Measurements from ENCODE around the gene DCUN1D4.

Gene DCUN1D4

DNA sequence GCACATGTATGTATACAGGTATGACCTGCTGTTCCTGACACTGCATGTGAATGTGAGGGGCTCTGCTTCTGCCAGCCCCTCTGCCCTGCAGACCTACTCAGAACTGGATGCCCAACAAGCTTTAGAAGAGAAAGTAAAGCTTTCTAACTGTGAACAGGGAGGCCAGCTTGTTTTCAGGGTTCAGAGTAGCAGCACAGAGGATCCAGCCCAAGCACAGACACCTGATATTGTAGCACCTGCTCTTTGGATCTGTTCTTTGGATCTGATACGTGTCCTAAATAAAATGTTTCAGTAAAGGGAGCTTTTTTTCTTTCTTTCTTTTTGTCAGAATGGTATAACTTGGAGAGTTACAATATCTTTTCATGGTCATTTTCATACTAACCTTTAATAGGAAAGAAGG lies 19.2 kb downstream of the DCUN1D4 start:
- no peak for DNase-seq (ENCODE audit: low read depth)
- TF ChIP-seq, protein P1, sequence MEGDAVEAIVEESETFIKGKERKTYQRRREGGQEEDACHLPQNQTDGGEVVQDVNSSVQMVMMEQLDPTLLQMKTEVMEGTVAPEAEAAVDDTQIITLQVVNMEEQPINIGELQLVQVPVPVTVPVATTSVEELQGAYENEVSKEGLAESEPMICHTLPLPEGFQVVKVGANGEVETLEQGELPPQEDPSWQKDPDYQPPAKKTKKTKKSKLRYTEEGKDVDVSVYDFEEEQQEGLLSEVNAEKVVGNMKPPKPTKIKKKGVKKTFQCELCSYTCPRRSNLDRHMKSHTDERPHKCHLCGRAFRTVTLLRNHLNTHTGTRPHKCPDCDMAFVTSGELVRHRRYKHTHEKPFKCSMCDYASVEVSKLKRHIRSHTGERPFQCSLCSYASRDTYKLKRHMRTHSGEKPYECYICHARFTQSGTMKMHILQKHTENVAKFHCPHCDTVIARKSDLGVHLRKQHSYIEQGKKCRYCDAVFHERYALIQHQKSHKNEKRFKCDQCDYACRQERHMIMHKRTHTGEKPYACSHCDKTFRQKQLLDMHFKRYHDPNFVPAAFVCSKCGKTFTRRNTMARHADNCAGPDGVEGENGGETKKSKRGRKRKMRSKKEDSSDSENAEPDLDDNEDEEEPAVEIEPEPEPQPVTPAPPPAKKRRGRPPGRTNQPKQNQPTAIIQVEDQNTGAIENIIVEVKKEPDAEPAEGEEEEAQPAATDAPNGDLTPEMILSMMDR (IDR thresholded peaks at IDR 0.05; ENCODE audit: control insufficient read depth, insufficient read depth, low read depth, low read length, missing control alignments) = no peak

DNA sequence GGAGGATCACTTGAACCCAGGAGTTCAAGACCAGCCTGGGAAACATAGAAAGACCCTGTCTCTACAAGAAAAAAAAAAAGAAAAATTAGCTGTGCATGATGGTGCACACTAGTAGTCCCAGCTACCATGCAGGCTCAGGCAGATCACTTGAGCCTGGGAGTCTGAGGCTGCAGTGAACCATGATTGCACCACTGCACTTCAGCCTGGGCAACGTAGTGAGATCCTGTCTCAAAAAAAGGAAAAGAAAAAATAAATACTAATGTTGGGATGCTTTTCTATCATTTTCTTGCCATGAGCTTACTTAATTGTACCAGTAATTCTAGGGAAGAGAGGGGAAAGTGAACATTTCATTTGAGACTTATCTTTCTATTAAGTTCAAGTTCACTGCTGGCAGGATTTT lies 19.8 kb downstream of the DCUN1D4 start:
- no peak for DNase-seq (ENCODE audit: low read depth)
- H3K4me3 ChIP-seq (ENCODE audit: control insufficient read depth, low read depth, low read length) = no peak overlapping the region
- TF ChIP-seq, protein P1 (IDR thresholded peaks at IDR 0.05; ENCODE audit: control insufficient read depth, insufficient read depth, low read depth, low read length, missing control alignments) = no peak

More for the DNA sequence above, 19.2 kb downstream of the DCUN1D4 start:
- H3K4me3 ChIP-seq (ENCODE audit: control insufficient read depth, low read depth, low read length) = no peak overlapping the region

DNA sequence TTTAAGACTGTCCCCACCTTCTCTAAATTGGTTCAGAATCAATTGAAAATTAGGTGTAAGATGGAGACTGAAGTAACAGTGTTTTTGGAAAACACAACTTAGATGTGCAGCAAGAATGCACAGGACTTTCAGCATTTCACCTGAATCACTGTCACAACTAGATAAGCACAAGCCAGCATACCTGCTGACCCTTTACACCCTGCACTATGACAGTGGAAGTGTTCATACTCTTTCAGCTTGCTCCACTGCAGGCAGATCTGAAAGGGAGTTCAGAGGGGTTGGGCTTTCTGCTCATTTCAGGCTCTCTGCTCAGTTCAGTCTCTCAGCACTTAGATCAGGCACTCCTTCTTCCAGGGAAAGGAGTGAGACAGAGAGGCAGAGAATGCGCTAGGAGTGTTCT lies 22.8 kb downstream of the DCUN1D4 start:
- DNase-seq (ENCODE audit: low read depth) = no peak
- H3K4me3 ChIP-seq (ENCODE audit: control insufficient read depth, low read depth, low read length) = no peak overlapping the region
- TF ChIP-seq, protein P1 (IDR thresholded peaks at IDR 0.05; ENCODE audit: control insufficient read depth, insufficient read depth, low read depth, low read length, missing control alignments) = no peak

DNA sequence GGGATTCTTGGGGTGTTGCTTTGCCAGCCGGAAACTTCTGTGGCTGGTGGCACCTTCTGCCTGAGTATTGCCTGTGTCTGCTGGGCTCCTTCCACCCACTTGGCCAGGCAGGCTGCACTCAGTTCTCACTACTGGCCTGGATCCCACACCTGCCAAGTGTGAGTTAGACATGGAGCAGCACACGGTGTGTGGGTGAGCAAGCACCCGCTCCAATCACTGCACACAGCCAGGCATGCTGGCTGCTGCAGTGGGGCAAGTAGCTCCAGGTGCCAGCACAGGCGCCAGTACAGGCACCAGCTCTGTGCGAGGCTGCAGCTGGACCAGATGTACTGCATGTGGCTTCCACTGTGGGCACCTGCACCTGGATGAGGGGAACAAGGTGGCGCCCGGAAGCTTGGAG lies 23.9 kb downstream of the DCUN1D4 start:
- H3K4me3 ChIP-seq (ENCODE audit: control insufficient read depth, low read depth, low read length) = no peak overlapping the region
- DNase-seq (ENCODE audit: low read depth) = no peak
- TF ChIP-seq, protein P1 (IDR thresholded peaks at IDR 0.05; ENCODE audit: control insufficient read depth, insufficient read depth, low read depth, low read length, missing control alignments) = no peak

DNA sequence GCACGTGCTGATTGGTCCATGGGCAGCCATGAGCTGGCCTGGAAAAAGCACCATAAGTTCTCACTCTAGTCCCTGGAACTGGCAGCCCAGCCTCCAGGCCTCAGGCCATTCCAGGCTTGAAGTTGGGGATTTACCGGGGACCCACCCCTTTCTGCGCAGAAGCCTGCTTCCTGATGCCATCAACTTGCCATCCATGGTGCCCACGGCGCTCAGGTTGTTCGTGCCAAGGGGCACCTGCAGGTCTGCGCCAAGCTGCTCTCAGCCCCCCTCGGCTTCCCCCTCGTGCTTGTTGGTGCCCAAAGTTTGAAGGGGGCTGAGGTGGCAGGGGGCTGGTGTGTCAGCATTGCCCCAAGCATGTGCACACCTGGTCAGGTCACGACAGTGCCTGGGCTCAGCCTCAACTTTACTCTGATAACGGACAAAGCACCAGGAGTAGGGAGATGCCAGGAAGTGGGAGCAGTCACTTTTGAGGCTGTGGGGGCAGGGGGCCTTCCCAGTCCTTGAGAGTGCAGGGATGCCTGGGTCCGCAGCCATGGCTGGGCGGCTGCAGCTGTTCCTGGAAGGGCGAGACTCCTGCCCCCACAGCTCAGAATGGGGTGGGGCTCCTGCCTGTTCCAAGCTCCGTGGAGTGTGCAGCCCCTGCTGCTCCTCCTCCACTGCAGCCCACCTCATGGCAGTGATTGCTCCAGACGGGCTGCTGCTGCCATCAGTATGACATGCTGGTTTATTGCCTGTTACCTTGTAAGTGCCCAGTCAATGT lies 24.9 kb downstream of the DCUN1D4 start:
- no peak overlapping the region for H3K4me3 ChIP-seq (ENCODE audit: control insufficient read depth, low read depth, low read length)
- DNase-seq (ENCODE audit: low read depth) = no peak
- TF ChIP-seq, protein P1 (IDR thresholded peaks at IDR 0.05; ENCODE audit: control insufficient read depth, insufficient read depth, low read depth, low read length, missing control alignments) = no peak

DNA sequence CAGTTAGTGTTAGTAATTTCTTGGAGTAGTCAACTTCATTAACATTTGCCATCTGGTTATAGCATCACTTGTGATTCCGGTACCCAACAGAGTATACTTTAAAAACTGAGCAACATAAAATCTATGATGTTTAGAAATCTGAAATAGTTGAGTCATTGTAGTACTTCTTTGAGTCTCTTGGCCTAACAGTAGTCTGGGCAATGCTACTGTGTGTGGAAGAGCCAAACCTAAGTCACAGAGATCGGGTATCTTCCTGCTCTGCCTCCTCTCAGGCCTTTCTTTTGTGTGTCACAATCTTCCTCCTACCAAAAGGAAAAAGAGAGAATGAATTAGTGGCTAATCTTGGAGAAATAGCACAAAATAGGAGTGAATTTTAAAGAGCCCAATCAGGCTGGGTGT lies 25.5 kb downstream of the DCUN1D4 start:
- TF ChIP-seq, protein P1 (IDR thresholded peaks at IDR 0.05; ENCODE audit: control insufficient read depth, insufficient read depth, low read depth, low read length, missing control alignments) = no peak
- H3K4me3 ChIP-seq (ENCODE audit: control insufficient read depth, low read depth, low read length) = no peak overlapping the region
- DNase-seq (ENCODE audit: low read depth) = no peak

All from AG09309 (cell line).